GM21447 (cell line): Measurements from ENCODE around the gene QSER1.
"Not testable (repeated sequence)": the region's sequence is repeated elsewhere in the genome, so short reads cannot be mapped to it uniquely, and the experiment has no call there.

Experiments
- ATAC-seq: cut with Tn5 transposase; IDR thresholded peaks from one replicate; pipeline ENCODE4 v1.9.1; 2021; ENCODE audit not compliant: unreplicated experiment

The QSER1 gene

GRCh38 chr11:32932196-32932595 lies 39.6 kb downstream of the QSER1 start:
- no peak for ATAC-seq

- ATAC-seq, result no peak
Observed at GRCh38 chr11:32935462-32936029, 42.9 kb downstream of the QSER1 start.

GRCh38 chr11:32936178-32936577 lies 43.6 kb downstream of the QSER1 start:
- not testable (repeated sequence) for ATAC-seq

- not testable (repeated sequence) for ATAC-seq
Observed at GRCh38 chr11:32937283-32937682, 44.7 kb downstream of the QSER1 start.

GRCh38 chr11:32939046-32939445 lies 46.4 kb downstream of the QSER1 start:
- no peak for ATAC-seq

DNA sequence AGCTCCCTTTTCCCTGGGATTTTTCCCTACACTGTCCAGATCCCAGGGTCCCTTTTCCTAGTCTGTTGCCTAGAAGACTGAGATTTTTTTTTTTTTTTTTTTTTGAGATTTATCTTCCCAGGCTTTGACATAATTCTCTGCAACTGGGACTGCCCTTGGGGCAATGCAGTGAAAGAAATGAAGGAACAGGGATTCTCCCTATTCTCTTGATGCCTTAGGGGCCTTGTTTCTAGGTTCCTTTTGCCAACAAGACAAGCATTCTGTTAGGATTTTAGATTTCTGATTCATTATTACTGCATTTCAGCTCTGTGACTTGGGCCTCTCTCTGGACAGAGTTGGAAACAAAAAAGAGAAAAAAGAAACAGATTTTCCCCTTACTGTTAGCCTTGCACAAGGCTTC lies 47.3 kb downstream of the QSER1 start:
- no peak for ATAC-seq

- ATAC-seq, result peak; percentile 62
Observed at GRCh38 chr11:32940865-32941264, 48.3 kb downstream of the QSER1 start.

DNA sequence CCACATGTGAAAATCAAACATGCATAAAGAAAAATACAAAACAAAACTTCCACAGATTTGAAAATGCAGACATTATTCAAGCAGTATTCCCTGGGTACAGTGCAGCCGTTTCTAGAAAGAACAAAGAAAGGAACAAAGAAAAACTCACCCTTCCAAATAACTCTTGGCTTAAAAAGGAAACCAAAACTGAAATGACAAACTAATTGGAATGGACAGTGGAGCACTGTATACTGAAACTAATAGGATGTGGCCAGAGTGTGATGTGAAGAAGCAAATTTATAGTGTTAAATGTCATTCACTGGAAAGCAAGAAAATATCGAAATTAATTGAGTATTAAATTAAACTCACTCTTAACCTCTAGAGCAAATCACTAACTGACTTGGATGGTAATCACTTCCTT lies 55.4 kb downstream of the QSER1 start:
- ATAC-seq, result no peak

DNA sequence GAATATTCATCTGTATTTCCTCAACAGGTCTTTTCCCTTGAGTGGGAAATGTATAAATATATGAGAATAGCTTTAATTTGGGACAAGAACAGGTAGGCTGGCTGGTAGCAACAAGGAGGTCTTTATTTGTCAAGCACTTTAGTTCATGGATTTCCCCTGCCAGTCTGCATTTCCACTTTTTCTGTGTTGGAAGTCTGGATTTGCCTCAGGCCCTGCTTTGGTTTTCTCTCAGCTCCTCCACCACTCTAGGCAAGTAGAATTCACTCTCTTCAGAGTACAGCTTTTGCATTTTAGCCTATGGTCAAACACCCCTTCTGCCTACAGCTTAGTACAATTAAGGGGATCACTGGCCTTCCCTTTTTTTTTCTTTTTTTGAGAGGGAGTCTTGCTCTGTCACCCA lies 57.1 kb downstream of the QSER1 start:
- no peak for ATAC-seq

DNA sequence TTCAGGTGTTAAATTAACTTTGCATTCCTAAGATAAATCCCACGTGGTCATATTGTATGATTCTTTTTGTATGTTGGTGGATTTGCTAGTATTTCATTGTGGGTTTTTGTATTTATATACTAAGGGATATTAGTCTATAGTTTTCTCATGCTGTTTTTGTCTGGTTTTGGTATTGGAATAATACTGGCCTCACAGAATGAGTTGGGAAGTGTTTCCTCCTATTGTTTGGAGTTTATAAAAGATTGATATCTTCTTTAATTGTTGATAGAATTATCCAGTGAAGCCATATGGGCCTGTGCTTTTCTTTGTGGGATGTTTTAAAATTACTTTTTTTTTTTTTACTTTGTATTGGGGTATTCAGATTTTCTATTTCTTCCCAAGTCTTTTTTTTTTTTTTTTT lies 59.8 kb downstream of the QSER1 start:
- ATAC-seq, result no peak

DNA sequence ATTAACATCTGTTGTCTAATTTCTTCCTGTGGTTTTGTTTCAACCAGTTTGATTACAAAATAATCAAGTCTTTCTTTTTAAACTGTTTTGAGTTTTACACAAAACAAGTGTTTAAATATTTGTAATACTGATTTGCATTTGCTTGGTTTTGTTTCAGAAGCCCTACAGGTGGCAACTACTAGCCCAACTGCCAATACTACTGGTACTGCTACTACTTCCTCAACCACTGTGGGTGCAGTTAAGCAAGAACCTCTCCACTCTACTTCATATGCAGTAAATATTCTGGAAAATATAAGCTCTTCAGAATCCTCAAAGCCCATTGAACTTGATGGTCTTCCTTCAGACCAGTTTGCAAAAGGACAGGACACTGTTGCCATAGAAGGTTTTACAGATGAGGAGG lies 61.1 kb downstream of the QSER1 start:
- ATAC-seq, result no peak

DNA sequence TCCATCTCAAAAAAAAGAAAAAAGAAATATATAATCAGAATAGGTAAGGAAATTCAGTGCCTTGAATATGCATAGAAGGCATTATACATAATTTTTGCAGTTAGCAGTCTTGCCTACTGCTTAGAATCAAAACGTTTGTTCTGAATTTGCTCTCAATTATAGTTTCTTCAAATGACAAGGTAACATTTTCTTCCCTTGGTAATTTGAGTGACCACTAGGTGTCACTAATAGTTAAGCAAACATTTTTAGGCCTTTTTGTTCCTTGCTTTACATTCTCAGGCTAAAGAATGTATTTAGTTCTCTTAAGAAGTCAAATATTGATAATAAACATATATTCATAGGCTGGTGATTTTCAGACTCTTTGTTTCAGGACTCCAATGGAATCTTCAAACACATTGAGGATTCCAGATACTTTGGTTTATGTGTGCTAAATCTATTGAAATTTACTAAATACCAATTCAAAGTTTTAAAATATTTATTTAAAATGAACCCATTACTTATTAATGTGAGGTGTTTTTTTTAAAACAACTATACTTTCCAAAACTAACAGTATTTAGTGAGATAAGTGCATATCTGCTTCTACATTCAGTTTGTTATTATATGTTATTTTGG lies 68.0 kb downstream of the QSER1 start:
- ATAC-seq, result no peak

GRCh38 chr11:32962016-32962415 lies 69.4 kb downstream of the QSER1 start:
- no peak for ATAC-seq

DNA sequence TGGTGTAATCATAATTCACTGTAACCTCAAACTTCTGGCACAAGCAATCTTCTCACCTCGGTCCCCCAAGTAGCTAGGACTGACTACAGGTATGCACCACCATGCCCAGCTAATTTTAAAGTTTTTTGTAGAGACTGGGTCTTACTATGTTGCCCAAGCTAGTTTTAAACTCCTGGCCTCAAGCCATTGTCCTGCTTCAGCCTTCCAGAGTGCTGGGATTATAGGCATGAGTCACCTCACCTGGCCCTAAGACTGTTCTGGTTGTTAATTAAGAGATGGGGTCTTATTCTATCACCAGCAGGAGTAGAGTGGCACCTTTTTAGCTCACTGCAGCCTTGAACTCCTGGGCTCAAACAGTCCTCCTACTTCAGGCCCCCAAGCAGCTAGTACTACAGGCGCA lies 71.1 kb downstream of the QSER1 start:
- no peak for ATAC-seq

DNA sequence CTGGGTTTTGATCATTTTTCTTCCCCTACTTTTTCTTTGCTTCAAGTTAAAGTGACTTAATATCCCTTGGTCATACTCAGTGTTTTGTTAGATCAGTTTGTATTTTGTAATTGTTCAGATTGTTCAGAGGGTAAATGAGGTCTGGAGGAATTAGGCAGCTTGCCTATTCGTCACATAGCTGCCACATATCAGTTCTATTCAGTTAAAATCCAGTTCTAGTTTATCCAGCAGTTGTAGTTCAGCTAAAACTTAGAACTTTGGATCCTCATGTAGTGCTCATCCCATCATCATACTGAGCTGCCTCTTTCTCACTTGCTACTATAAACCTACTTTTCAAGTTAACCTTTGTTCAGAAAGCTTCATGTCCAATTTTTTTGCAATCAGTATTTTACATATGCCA lies 75.9 kb downstream of the QSER1 start:
- ATAC-seq, result no peak

- ATAC-seq, result not testable (repeated sequence)
Observed at GRCh38 chr11:32972233-32972632, 79.6 kb downstream of the QSER1 start.

GRCh38 chr11:32972781-32973180 lies 80.2 kb downstream of the QSER1 start:
- ATAC-seq, result no peak

DNA sequence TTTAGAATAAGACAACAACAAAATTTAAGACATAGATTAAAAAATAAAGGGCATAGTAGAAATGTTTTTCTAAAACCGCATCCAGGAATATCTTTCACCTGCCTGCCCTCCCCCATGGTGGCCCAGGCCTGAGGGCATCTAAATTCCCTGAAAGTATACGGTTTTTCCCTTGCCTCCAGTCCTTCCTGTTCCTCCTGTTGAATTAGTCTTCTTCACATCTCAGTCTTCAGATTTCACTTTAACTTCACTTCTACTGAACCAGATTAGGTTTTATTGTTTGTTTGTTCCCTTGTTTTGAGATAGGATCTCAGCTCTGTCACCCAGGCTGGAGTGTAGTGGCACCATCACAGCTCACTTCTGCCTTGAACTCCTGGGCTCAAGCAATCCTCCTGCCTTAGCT lies 90.0 kb downstream of the QSER1 start:
- no peak for ATAC-seq

GRCh38 chr11:32983506-32983905 lies 90.9 kb downstream of the QSER1 start:
- no peak for ATAC-seq

- ATAC-seq, result no peak
Observed at GRCh38 chr11:32985600-32985999, 93.0 kb downstream of the QSER1 start.

DNA sequence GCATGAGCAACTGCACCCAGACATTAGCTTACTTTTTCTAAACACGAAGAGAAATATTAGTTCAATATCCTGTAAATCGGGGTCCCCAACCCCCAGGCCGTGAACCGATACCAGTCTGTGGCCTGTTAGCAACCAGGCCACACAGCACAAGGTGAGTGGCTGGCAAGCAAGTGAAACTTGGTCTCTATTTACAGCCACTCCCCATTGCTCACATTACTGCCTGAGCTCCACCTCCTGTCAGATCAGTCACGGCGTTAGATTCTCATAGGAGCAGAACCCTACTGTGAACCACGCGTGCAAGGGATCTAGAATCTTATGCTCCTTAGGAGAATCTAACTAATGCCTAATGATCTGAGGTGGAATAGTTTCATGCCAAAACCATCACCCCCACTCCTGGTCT lies 95.2 kb downstream of the QSER1 start:
- no peak for ATAC-seq

- no peak for ATAC-seq
Observed at GRCh38 chr11:32990481-32990880, 97.9 kb downstream of the QSER1 start.

DNA sequence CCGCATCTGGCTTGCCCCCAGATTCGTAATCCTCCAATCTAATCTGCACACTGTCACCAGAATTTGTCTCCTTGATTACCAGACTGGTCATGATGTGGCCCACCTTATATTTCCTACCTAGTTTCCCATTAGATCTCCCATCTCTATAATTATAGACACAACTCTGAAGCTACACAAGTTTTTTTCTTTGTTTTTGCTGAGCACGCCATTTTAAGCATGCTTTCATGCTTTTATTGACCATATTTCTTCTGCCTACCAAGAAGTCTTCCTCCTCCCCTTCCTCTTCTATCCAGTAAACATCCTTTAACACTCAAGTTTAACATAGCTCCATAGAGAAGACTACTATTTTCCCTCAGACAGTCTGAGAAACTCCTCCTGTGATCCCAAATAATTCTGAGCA lies 98.8 kb downstream of the QSER1 start:
- no peak for ATAC-seq
